ENCODE measurements around the gene OLFM2.

Gene OLFM2

GRCh38 chr19:9903336-9903735 is 33.0 kb downstream of the OLFM2 start:
- no peak for DNase-seq

- DNase-seq: no peak
These were observed 34.7 kb downstream of the OLFM2 start for GRCh38 chr19:9901642-9902041.

- DNase-seq: no peak
These were observed 35.3 kb downstream of the OLFM2 start for GRCh38 chr19:9901020-9901419.

GRCh38 chr19:9891609-9892373 is 44.5 kb downstream of the OLFM2 start:
- no peak for DNase-seq

- no peak for DNase-seq
These were observed 51.2 kb downstream of the OLFM2 start for GRCh38 chr19:9885077-9885552.

- no peak for DNase-seq
These were observed 52.6 kb downstream of the OLFM2 start for GRCh38 chr19:9883764-9884163.

GRCh38 chr19:9883231-9883758 is 53.0 kb downstream of the OLFM2 start:
- DNase-seq: no peak

GRCh38 chr19:9881720-9882119 is 54.6 kb downstream of the OLFM2 start:
- no peak for DNase-seq

GRCh38 chr19:9878511-9879196 is 57.7 kb downstream of the OLFM2 start:
- DNase-seq: no peak

- no peak for DNase-seq
These were observed 58.4 kb downstream of the OLFM2 start for GRCh38 chr19:9877780-9878510.

- DNase-seq: no peak
These were observed 60.5 kb downstream of the OLFM2 start for GRCh38 chr19:9875796-9876195.

GRCh38 chr19:9875031-9875627 is 61.2 kb downstream of the OLFM2 start:
- DNase-seq: no peak

GRCh38 chr19:9872618-9873242 is 63.6 kb downstream of the OLFM2 start:
- DNase-seq: no peak

- no peak for DNase-seq
These were observed 64.5 kb downstream of the OLFM2 start for GRCh38 chr19:9871626-9872338.

GRCh38 chr19:9868983-9869617 is 67.2 kb downstream of the OLFM2 start:
- DNase-seq: no peak

- no peak for DNase-seq
These were observed 70.4 kb downstream of the OLFM2 start for GRCh38 chr19:9865732-9866501.

- DNase-seq: peak; percentile 27
These were observed 72.6 kb downstream of the OLFM2 start for GRCh38 chr19:9863759-9864158.

GRCh38 chr19:9862938-9863337 is 73.4 kb downstream of the OLFM2 start:
- no peak for DNase-seq

GRCh38 chr19:9861503-9861902 is 74.8 kb downstream of the OLFM2 start:
- DNase-seq: no peak

GRCh38 chr19:9860407-9860806 is 75.9 kb downstream of the OLFM2 start:
- DNase-seq: no peak

- DNase-seq: no peak
These were observed 77.5 kb downstream of the OLFM2 start for GRCh38 chr19:9858766-9859165.
